Gastroesophageal sphincter (tissue), 4 donors: ENCODE data around the gene NR4A2. TPM values are rescaled to one million over a fixed set of nuclear protein-coding genes. Genes with fewer than 3 reads are reported as not detected.

Experiments
- ATAC-seq: fragments of 150-250 bp; one replicate; pipeline ENCODE4 v1.9.1; 2016; ENCODE audit warnings: mild to moderate bottlenecking, moderate library complexity
- H3K27ac ChIP-seq, 4 donors: fragments of 200-600 bp; sonication (generic) in 3 of 4; 1 replicate in 3 of 4; 2 replicates in 1 of 4; pipeline ENCODE4 v1.5.1; 2016 to 2019
- H3K27me3 ChIP-seq: fragments of 200-600 bp; sonication (generic); one replicate; pipeline ENCODE4 v1.5.1; 2019
- H3K36me3 ChIP-seq, 2 donors: fragments of 200-600 bp; sonication (generic); one replicate each; pipeline ENCODE4 v1.5.1; 2019; ENCODE audit warnings: control low read depth in 1 of 2
- H3K4me1 ChIP-seq, 3 donors: fragments of 200-600 bp; sonication (generic); 1 replicate in 2 of 3; 2 replicates in 1 of 3; pipeline ENCODE4 v1.5.1; 2016 to 2019; ENCODE audit warnings: control low read depth in 2 of 3
- H3K4me3 ChIP-seq, 2 donors: fragments of 200-600 bp; sonication (generic); one replicate each; pipeline ENCODE4 v1.5.1; 2019; ENCODE audit warnings: mild to moderate bottlenecking in 1 of 2, moderate library complexity in 1 of 2
- H3K9me3 ChIP-seq, 3 donors: fragments of 200-600 bp; sonication (generic); one replicate each; pipeline ENCODE4 v1.5.1; 2017 to 2019; ENCODE audit warnings: control low read depth in 2 of 3
- CTCF ChIP-seq, 4 experiments: fragments of 200-600 bp in 2 of 4; fragments of 450-650 bp in 2 of 4; sonication (generic) in 1 of 4; IDR thresholded peaks; one replicate each; pipeline ENCODE4 v1.5.1; 2017 to 2019; ENCODE audit warnings: antibody characterized with exemption in 4 of 4, mild to moderate bottlenecking in 2 of 4, moderate library complexity in 2 of 4
- EP300 ChIP-seq: sonication (generic); formaldehyde crosslinking; IDR thresholded peaks from one replicate; pipeline ENCODE4 v1.6.1; 2017; ENCODE audit warnings: antibody characterized with exemption, mild to moderate bottlenecking
- POLR2A ChIP-seq, 2 donors: fragments of 450-650 bp; IDR thresholded peaks; one replicate each; pipeline ENCODE4 v1.6.1; 2017; ENCODE audit warnings: antibody characterized with exemption in 2 of 2, mild to moderate bottlenecking in 2 of 2, moderate library complexity in 1 of 2
- POLR2AphosphoS5 ChIP-seq: sonication (generic); formaldehyde crosslinking; IDR thresholded peaks from one replicate; pipeline ENCODE4 v1.6.1; 2017; ENCODE audit warnings: antibody characterized with exemption
- WGBS, 2 donors: methylation state at CpG; one replicate each; pipeline ENCODE4 v1.1.5; 2018; ENCODE audit warnings: low coverage in 1 of 2; 5-methylcytosine and 5-hydroxymethylcytosine counted together
- total RNA-seq, 4 donors: library from RNA; depleted of rRNA; stranded (reverse); fragments of >200 nt; gene quantifications; one replicate each; pipeline ENCODE4 v1.1.0, GENCODE V29; 2016

The NR4A2 gene
- total RNA-seq, 4 donors from 2014 or later, result 1.3 to 7.3 (median 1.8) TPM

- H3K9me3 ChIP-seq, result no peaks in the 10 kb centered on the region
- H3K4me1 ChIP-seq, result peaks cover 3 to 40% (median 9%) of the 10 kb centered on the region in 3 donors
- no peak for TF ChIP-seq EP300
- no peak for TF ChIP-seq POLR2AphosphoS5
- no peak for TF ChIP-seq POLR2A (IDR thresholded peaks at IDR 0.05)
- TF ChIP-seq CTCF (IDR thresholded peaks at IDR 0.05), result no peak
- ATAC-seq, result no peak
- 36 to 39% methylated on average over 6 of the region's 6 CpGs for WGBS, 2 donors
- H3K27ac ChIP-seq, result peak overlapping the region; percentile 95 to 100 (median 99)
- no peaks in the 10 kb centered on the region for H3K27me3 ChIP-seq
- peak overlapping the region; percentile 66 to 68 for H3K4me3 ChIP-seq
- no peaks in the 10 kb centered on the region for H3K36me3 ChIP-seq
Observed at GRCh38 chr2:156343096-156343939, 10.8 kb upstream of the NR4A2 start.

GRCh38 chr2:156342254-156343095 is 10.0 kb upstream of the NR4A2 start:
- Histone ChIP-seq H3K27ac (peak overlapping the region; percentile 95 to 100 (median 99)), H3K9me3 (no peaks in the 10 kb centered on the region), H3K4me1 (peaks cover 3 to 44% (median 9%) of the 10 kb centered on the region in 3 donors), H3K4me3 (peak overlapping the region; percentile 66 to 68), H3K36me3 (no peaks in the 10 kb centered on the region), H3K27me3 (no peaks in the 10 kb centered on the region)
- 2% methylated on average over 10 to 14 of the region's 86 CpGs for WGBS, 2 donors
- ATAC-seq, result peak; percentile 92
- TF ChIP-seq POLR2AphosphoS5 (peak; percentile 79), POLR2A (IDR thresholded peaks at IDR 0.05) (peak; percentile 73 to 86), EP300 (peak; percentile 77), CTCF (IDR thresholded peaks at IDR 0.05) (peak in 1 of 4 experiments; percentile 12)

GRCh38 chr2:156341452-156342253 is 9.1 kb upstream of the NR4A2 start:
- Histone ChIP-seq H3K36me3 (no peaks in the 10 kb centered on the region), H3K4me1 (peaks cover 3 to 44% (median 9%) of the 10 kb centered on the region in 3 donors), H3K27me3 (no peaks in the 10 kb centered on the region), H3K27ac (peak overlapping the region; percentile 92 to 100 (median 98)), H3K4me3 (peak overlapping the region; percentile 66 to 68), H3K9me3 (no peaks in the 10 kb centered on the region)
- peak; percentile 87 for ATAC-seq
- TF ChIP-seq CTCF (IDR thresholded peaks at IDR 0.05), result peak in 1 of 4 experiments; percentile 8
- peak; percentile 87 to 88 for TF ChIP-seq POLR2A (IDR thresholded peaks at IDR 0.05)
- peak; percentile 95 for TF ChIP-seq POLR2AphosphoS5
- TF ChIP-seq EP300, result no peak
- whole genome bisulfite sequencing, 2 donors, result 2 to 4% methylated on average over 9 to 19 of the region's 62 CpGs

- TF ChIP-seq EP300 (no peak), CTCF (IDR thresholded peaks at IDR 0.05) (no peak), POLR2AphosphoS5 (no peak), POLR2A (IDR thresholded peaks at IDR 0.05) (no peak)
- no peak for ATAC-seq
- peak overlapping the region; percentile 66 to 68 for H3K4me3 ChIP-seq
- no peaks in the 10 kb centered on the region for H3K36me3 ChIP-seq
- no peaks in the 10 kb centered on the region for H3K27me3 ChIP-seq
- H3K27ac ChIP-seq, result peak overlapping the region; percentile 92 to 100 (median 98)
- 3 to 4% methylated on average over 13 to 15 of the region's 15 CpGs for WGBS, 2 donors
- peaks cover 3 to 45% (median 9%) of the 10 kb centered on the region in 3 donors for H3K4me1 ChIP-seq
- H3K9me3 ChIP-seq, result no peaks in the 10 kb centered on the region
Observed at GRCh38 chr2:156340804-156341451, 8.4 kb upstream of the NR4A2 start.
